ENCODE data around the gene DVL3. TPM values are rescaled to one million over a fixed set of nuclear protein-coding genes. Genes with fewer than 3 reads are reported as not detected.
A peak's percentile ranks its signal among the peaks of the same experiment; 100 is the strongest.

The DVL3 gene
- total RNA-seq, 2 donors from 2014 or later: 40.0 to 53.4 TPM

DNA sequence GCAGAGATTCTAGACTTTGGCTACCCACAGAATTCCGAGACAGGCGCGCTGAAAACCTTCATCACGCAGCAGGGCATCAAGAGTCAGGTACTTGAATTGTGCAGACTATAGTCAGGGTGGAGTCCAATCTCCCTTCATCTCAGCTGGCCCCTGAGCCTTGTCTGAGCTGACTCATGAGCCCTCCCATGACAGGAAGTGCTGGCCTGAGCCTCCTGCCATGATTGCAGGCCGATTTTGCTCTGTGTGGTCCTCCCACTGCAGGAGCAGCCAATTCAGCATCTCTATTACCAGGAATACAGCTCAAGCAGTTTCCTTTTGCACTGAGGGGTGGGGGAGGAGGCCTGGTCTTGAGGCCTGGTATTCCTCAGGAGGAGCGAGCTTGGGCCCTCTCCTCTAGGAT, 25.0 kb downstream of the DVL3 start:
- intact Hi-C loops (cut with DNase I): no loop called here
- 58 to 80% methylated on average over 2 to 6 of the region's 6 CpGs for WGBS, 2 donors
- DNase-seq (no peak), ATAC-seq (no peak)
- no peak overlapping the region for H3K4me3 ChIP-seq
- H3K27ac ChIP-seq: no peak overlapping the region
- H3K4me1 ChIP-seq: peaks cover 32% of the 10 kb centered on the region
- H3K27me3 ChIP-seq: no peaks in the 10 kb centered on the region
- TF ChIP-seq, protein P1, sequence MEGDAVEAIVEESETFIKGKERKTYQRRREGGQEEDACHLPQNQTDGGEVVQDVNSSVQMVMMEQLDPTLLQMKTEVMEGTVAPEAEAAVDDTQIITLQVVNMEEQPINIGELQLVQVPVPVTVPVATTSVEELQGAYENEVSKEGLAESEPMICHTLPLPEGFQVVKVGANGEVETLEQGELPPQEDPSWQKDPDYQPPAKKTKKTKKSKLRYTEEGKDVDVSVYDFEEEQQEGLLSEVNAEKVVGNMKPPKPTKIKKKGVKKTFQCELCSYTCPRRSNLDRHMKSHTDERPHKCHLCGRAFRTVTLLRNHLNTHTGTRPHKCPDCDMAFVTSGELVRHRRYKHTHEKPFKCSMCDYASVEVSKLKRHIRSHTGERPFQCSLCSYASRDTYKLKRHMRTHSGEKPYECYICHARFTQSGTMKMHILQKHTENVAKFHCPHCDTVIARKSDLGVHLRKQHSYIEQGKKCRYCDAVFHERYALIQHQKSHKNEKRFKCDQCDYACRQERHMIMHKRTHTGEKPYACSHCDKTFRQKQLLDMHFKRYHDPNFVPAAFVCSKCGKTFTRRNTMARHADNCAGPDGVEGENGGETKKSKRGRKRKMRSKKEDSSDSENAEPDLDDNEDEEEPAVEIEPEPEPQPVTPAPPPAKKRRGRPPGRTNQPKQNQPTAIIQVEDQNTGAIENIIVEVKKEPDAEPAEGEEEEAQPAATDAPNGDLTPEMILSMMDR (IDR thresholded peaks at IDR 0.05): no peak
- TF ChIP-seq POLR2A (IDR thresholded peaks at IDR 0.05): no peak
- no peaks in the 10 kb centered on the region for H3K9me3 ChIP-seq
- peaks cover 16 to 42% of the 10 kb centered on the region in 2 donors for H3K36me3 ChIP-seq (replicated peaks in 1 of 2; ENCODE audit: insufficient read depth in 1 of 2, low read depth in 2 of 2)

GRCh38 chr3:184181596-184181995, 26.4 kb downstream of the DVL3 start:
- TF ChIP-seq, protein P1 (IDR thresholded peaks at IDR 0.05): no peak
- TF ChIP-seq POLR2A (IDR thresholded peaks at IDR 0.05): no peak
- DNase-seq: no peak
- H3K36me3 ChIP-seq (replicated peaks in 1 of 2; ENCODE audit: insufficient read depth in 1 of 2, low read depth in 2 of 2): peaks cover 16 to 42% of the 10 kb centered on the region in 2 donors
- no peak for ATAC-seq
- intact Hi-C loops (cut with DNase I): no loop called here
- peaks cover 24% of the 10 kb centered on the region for H3K4me1 ChIP-seq
- H3K27ac ChIP-seq: no peak overlapping the region
- H3K4me3 ChIP-seq: no peak overlapping the region
- H3K9me3 ChIP-seq: no peaks in the 10 kb centered on the region
- 92 to 93% methylated on average over 9 of the region's 9 CpGs for WGBS, 2 donors
- no peaks in the 10 kb centered on the region for H3K27me3 ChIP-seq

- peaks cover 21% of the 10 kb centered on the region for H3K4me1 ChIP-seq
- no peak overlapping the region for H3K4me3 ChIP-seq
- H3K27me3 ChIP-seq: no peaks in the 10 kb centered on the region
- intact Hi-C loops (cut with DNase I): no loop called here
- no peaks in the 10 kb centered on the region for H3K9me3 ChIP-seq
- no peak overlapping the region for H3K27ac ChIP-seq
- peaks cover 16 to 45% of the 10 kb centered on the region in 2 donors for H3K36me3 ChIP-seq (replicated peaks in 1 of 2; ENCODE audit: insufficient read depth in 1 of 2, low read depth in 2 of 2)
- DNase-seq (no peak), ATAC-seq (no peak)
- TF ChIP-seq, protein P1 (IDR thresholded peaks at IDR 0.05): no peak
- 79 to 86% methylated on average over 5 of the region's 5 CpGs for WGBS, 2 donors
These were observed 28.5 kb downstream of the DVL3 start for GRCh38 chr3:184183679-184184078.

DNA sequence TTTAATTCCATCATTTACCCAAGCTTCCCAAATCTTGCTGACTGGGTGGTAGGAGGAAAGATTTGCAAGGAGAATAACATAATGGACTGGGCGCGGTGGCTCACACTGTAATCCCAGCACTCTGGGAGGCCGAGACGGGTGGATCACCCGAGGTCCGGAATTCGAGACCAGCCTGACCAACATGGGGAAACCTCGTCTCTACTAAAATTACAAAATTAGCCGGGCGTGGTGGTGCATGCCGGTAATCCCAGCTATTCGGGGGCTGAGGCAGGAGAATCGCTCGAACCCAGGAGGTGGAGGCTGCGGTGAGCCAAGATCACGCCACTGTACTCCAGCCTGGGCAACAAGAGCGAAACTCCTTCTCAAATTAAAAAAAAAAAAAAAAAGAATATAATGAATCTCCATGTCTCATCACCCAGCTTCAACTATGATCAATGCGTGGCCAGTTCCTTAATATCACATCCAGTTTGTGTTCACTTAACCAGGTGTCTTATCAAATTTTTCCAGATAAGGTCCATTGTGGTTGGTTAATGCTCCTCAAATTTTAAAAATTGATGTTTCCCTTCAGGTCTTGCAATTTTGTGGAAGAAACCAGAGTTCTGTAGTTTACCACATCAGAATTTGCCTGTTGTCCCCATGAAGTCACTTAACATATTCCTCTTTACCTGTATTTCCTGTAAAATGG, 29.5 kb downstream of the DVL3 start:
- Histone ChIP-seq H3K36me3 (replicated peaks in 1 of 2; ENCODE audit: insufficient read depth in 1 of 2, low read depth in 2 of 2) (peaks cover 16 to 47% of the 10 kb centered on the region in 2 donors), H3K4me1 (peaks cover 21% of the 10 kb centered on the region), H3K4me3 (no peak overlapping the region), H3K27me3 (no peaks in the 10 kb centered on the region), H3K27ac (peak overlapping the region; percentile 69 to 84 (median 81)), H3K9me3 (no peaks in the 10 kb centered on the region)
- ATAC-seq: no peak
- TF ChIP-seq, protein P1 (IDR thresholded peaks at IDR 0.05): no peak
- TF ChIP-seq POLR2A (IDR thresholded peaks at IDR 0.05): no peak
- DNase-seq: no peak
- 93 to 94% methylated on average over 18 of the region's 18 CpGs for WGBS, 2 donors
- intact Hi-C loops (cut with DNase I): no loop called here

All from body of pancreas (tissue), 4 donors.